GM18867 (cell line): ENCODE data around the gene PPIH.
"Not testable (repeated sequence)": the region's sequence is repeated elsewhere in the genome, so short reads cannot be mapped to it uniquely, and the experiment has no call there.

ENCODE experiments used
- ATAC-seq: cut with Tn5 transposase; IDR thresholded peaks from one replicate; pipeline ENCODE4 v1.9.1; 2021; ENCODE audit warnings: mild to moderate bottlenecking, moderate library complexity; ENCODE audit not compliant: unreplicated experiment

PPIH gene

DNA sequence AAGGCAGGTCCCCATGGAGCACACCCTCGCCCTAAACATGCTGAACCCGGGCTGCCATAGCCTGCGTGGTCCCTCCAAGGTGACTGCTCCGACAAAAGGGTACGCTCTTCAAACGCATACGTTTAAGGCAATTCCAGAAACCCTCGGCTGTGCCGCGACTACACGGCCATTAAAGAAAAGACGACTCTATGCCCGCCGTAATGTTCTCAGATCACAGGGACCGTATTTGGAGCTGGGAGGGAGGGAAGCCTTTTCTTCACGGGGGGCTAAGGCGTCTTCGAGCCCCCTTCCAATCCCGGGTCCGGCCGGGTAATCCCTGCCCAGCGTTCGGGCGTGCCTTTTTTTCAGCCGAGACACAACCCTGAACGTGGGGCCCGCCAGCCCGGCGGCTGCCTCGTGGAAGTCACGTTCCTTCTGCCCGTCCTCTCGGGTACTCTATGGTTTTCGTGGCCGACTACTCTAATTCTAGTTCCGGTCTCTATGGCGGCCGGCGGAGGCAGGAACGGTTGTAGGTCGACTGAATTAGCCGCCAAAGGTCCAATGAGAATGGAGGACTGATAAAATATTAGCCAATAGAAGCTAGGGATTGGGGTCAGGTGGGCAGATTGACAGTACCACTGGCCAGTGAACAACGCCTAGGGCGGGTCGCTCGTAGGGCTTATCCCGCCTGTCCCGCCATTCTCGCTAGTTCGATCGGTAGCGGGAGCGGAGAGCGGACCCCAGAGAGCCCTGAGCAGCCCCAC, 23.7 kb downstream of the PPIH start, which contains the start of gene YBX1:
Gene YBX1, plus strand, starts transcription at position 678 of the 743 bp plus-strand sequence. CDS start 148 bp downstream, outside the sequence.
- peak; percentile 90 for ATAC-seq

DNA sequence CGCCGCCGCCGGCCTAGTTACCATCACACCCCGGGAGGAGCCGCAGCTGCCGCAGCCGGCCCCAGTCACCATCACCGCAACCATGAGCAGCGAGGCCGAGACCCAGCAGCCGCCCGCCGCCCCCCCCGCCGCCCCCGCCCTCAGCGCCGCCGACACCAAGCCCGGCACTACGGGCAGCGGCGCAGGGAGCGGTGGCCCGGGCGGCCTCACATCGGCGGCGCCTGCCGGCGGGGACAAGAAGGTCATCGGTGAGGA, 24.2 kb downstream of the PPIH start:
- peak; percentile 20 for ATAC-seq

DNA sequence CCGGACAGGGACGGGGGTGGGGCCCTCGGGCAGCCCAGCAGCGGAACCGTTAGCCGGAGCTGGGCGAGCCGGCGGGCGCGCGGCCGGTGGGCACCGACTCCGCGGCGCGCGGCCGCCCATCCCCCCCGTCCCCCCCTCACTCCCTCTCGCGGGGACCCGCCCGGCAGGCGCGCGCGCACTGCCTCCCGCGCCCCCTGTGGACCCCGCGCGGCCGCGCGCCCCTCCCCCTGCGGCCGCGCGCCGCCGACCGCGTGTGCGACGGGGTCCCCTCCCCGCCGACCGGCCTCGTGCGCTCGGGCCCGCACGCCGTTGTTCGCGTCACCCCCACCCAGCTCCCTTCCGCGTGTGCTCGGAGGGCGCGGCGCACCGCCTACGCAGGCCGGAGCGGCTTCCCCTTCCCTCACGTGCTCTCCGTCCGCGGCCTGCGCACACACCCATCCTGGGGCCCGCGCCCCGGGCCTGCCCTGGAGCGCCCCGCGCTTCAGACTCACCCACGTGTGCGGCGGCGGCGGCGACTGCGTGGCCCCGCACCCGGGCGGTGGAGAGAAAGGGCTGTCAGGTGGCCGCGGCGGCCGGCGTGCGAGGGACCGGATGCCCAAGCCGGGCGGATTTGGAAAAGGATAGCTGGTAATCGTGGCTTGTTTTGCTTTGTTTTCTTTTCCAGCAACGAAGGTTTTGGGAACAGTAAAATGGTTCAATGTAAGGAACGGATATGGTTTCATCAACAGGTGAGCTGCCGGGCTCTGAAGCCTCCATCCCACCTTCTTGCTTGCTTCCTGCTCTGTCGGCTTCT, 24.7 kb downstream of the PPIH start:
- ATAC-seq = peak; percentile 46

DNA sequence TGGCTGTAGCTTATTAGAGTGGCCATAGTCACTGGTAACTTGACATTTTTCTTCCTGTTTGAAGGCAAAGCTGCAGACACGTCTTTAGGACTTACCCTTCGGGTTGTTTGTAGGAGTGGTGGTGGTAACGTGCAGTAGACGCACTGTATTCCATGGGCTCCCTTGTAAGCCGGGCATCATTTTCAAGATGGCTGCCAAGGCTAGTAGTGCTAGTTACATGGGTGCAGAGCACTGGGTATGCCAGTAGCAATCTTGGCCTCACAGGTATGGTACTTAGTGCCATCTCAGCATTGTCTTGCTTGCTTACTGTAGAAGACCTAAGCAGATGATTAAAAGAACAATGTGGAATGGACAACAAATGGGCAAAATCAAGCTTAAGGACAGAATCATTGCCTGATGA, 25.9 kb downstream of the PPIH start:
- ATAC-seq = no peak

DNA sequence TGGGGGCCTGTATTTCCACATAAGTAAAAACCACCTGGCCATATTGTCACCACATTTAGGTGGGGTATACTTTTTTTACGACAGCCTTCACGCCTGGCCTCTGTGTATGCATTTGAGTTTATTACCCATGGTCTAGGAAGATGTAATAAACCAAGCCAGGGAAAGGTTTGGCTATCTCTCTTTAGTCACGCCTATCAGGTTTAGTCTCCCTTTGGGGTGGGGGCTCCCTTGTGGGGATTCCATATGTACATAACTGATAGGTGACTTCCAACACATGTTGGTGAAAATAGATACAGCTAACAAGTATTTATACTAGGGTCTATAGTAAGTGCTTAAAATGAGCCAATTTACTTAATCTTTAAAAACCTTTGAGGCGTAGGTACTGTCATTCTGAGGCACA, 28.2 kb downstream of the PPIH start:
- ATAC-seq = no peak

DNA sequence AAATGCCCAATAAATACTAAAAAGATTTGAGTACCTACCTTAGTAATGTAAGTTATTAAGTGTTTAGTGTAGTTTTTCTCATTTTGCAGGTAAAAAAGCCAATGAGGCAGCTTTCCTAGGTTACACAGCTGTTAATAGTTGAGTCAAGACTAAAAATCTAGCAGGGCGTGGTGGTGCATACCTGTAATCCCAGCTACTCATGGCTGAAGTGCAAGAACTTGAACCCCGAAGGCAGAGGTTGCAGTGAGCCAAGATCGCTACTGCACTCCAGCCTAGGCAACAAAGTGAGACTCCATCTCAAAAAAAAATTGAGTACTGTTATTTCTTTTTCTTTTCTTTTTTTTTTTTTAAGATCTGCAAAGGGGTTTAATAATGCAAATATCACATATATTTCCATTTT, 31.7 kb downstream of the PPIH start:
- no peak for ATAC-seq

DNA sequence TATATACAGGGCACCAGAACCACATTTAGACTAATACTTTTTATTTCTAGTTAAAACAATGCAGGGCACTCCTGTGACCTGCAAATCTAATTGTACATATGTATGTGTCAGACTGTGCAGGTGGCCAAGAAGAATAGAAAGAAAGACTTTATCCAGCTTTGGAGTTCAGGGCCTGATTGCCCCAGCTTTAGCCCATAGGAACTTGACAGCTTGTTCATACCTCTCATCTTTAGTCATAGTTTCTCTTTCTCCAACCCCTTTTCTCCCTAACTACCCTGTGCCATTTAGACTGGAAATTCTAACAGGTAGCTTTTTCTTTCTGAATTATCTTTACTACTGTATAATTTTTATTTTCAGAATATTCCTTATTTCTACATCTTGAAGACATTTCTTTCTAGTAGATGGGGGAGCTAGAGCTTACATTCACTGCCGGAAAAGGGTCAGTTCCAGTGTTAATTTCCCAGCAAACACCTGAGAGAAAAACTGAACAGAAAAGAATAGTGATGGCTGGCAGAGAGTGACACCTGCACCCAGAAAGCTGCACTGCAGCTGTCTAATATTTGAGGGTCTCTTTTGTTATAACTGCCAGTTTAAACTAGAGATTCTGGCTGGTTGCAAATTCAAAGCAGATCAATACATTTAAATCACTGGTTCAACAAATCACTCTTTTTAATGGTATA, 32.4 kb downstream of the PPIH start:
- no peak for ATAC-seq

DNA sequence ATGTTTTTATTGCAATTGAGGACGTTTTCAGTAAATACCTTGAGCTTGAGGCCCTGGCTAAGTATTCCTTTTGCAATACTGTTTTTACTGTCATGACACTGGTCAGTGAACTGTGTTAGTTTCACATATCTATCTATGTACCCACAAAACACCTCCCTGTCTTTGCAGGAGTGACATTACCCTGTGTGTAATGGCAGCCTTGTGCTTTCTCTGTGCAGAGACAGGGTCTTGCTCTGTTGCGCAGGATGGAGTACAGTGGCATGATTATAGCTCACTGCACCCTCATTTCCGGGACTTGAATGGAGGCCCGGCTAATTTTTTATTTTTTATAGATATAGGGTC, 32.9 kb downstream of the PPIH start:
- ATAC-seq = no peak

DNA sequence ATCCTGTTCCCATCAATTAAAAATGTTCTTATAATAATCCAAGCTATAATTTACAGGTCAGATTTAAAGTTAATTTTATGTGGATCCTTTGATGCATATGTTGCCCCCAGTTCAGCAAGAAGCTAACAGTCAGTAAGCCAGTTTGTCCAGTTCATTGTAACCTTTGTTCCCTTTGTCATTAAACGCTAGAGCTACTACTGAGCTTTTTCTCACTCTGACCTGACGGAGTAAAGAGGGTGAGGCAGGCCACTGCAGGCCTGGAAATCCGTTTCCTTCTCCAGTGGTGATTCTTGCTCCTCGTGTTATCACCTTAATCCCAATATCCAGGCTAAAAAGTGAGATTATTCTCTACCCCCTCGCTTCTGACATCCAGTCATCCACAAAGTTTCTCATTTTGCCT, 34.2 kb downstream of the PPIH start:
- no peak for ATAC-seq

DNA sequence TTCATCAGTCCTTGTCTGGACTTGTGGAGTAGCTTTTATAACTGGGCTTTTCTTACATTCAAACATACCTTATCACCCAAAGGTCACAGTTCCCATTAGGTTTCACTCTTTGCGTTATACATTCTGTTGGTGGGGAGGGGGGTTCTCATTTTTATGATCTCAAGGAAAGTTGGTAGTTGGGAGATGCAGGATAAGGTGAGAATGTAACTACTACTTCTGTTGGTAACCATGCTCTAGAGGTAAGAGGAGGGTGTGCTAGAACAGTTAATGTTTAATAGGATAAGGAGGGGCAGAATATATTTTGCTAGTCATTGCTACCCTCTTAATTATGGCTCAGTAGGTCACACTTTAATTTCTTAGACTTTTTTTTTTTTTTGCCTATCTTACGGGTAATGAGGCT, 34.7 kb downstream of the PPIH start:
- no peak for ATAC-seq

DNA sequence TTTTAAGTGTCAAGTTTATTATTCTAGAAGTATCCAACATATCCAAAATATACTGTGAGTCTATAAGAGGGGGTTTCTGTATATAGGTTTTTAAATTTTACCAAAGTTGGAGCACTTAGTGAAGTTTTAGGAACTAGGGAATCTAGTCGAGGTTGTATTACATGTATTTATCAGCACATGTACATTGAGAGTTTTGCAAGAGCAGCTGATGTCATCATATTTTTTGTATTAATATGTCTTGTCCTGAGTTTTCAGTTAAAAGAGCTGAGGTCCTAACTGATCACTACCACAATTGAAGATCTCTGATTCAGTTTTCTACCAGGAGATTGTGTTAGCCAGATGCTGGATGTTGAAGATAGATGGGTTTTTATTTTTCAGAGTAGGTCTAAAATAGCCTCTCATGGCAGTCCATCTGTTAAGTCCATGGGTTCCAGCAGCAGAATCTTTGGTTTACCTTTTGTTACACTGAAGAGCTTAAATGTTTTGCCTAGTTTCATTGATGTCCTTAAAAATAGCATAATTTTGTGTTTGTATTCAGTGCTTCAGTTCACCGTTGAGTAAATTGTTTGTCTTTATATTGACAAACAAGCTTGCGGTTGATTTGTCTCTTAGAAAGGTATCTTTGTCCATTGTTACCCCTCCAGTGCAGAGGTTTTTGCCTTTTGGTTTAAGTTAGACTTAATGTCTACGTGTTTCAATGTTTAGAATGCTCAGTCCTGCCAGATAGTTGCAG, 40.0 kb downstream of the PPIH start:
- ATAC-seq = no peak

DNA sequence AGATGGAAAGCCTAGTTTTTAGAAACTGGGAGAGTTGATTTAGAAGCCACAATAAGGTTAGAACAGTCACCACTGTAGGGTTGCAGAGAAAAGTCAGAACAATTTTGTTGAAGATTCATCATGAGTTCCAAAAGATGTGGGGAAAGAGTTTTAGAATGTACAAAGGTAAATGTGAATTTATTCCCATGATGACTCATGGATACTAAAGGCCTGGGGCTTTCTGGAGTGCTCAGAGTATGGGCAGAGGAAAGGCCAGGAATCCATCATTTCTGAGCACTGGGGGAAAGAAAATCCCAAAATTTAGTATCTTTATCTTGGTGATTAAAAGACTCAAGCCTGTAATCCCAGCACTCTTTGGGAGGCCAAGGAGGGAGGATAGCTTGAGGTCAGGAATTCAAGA, 41.8 kb downstream of the PPIH start:
- no peak for ATAC-seq

DNA sequence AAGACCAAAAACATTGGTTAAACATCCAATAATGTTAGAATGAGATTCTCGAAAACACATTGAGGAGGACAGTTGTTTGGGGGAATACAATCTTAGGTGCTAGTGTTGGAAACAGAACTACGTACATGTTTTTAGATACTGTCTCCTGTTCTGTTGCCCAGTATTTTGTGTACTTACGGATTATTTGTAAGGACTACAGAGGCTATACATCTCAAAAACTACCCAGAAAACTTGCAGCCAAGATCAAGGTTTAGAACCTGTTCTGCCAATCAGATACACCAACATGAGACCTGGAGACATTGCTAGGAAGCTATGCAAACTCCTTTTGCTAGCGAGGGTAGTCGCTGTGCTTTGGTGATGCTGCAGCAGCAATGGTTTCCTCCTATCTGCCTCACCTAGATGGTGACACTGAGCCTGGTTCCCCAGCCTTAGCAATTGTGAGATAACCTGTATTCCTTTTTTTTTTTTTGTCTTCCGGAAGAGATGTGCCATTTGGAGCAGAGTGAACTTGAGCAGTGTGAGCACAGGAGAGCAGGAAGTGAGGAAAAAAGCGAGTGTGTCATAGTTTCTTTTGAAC, 45.8 kb downstream of the PPIH start:
- ATAC-seq = no peak

DNA sequence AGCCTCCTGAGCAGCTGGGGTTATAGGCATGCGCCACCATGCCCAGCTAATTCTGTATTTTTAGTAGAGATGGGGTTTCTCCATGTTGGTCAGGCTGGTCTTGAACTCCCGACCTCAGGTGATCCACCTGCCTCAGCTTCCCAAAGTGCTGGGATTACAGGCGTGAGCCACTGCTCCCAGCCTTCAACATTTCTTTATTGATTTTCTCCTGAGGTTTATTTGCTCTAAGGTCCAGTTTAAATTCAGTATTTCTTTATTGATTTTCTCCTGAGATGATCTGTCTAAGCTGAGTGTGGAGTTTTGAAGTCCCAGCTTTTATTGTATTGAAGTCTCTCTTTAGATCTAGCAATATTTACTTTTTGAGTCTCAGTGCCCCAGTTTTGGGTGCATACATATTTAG, 54.6 kb downstream of the PPIH start:
- ATAC-seq = not testable (repeated sequence)

DNA sequence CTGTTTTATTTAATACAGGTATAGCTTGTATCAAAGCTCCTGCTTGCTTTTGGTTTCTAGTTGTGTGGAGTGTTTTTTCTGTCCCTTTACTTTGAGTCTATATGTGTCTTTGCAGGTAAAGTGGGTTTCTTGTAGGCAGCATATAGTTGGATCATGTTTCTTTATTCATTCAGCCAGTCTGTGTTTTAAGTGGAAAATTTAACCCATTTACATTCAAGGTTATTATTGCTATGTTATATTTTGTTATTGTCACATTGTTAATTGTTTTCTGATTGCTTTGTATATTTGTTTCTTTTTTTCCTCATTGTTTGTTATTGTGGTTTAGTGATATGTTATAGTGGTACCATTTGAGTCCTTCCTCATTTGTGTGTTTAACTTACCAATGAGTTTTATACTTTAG, 55.1 kb downstream of the PPIH start:
- ATAC-seq = no peak

DNA sequence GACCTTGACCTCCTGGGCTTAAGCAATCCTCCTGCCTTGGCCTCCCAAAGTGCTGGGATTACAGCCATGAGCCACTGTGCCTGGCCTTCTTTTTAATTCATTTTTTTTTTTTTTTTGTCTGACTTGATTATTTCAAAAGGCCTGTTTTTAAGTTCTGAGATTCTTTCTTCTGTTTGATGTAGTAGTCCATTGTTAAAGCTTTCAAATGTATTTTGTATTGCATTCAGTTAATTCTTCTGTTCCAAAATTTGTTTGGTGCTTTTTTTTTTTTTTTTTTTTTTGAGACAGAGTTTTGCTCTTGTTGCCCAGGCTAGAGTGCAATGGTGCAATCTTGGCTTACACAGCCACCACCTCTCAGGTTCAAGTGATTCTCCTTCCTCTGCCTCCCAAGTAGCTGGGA, 56.2 kb downstream of the PPIH start:
- ATAC-seq = not testable (repeated sequence)

DNA sequence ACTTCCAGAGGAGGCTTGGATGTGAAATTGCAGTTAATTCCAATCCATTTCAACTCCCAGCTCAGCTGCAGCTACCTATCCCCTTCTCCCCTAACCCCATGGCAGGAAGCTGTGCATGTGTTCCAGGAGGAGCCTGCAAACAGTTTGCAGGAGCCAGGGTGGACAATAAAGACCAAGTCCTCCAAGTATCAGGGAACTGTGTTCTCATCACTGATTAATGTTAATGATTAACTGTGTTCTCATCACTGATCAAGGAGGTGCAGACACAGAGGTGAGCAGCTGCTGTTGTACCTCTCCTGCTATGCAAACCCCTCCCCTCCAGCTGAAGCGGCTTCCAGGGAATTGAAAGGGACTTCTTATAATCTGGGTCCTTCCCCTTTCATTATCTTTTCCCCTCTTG, 62.6 kb downstream of the PPIH start:
- no peak for ATAC-seq

DNA sequence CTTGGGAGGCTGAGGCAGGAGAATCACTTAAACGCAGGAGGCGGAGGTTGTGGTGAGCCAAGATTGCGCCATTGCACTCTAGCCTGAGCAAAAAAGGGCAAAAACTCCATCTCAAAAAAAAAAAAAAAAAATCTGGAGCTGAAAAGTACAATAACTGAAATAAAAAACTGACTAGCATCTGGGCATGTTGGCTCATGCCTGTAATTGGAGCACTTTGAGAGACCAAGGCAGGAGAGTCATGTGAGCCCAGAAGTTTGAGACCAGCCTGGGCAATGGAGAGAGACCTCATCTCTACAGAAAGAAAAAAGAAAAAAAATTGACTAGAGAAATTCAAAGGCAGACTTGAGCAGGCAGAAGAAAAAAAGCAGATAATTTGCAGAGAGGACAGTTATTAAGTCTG, 63.7 kb downstream of the PPIH start:
- ATAC-seq = no peak

DNA sequence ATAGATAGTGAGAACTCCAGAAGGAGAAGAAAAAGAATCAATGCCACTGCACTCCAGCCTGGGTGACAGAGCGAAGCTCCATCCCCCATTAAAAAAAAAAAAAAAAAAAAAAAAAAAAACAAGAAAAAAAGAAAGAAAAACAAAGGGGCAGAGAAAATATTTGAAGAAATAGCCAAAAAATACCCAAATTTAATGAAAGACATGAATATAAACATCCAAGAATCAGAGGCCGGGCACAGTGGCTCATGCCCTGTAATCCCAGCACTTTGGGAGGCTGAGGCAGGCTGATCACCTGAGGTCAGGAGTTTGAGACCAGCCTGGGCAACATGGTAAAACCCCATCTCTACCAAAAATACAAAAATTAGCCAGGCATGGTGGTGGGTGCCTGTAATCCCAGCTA, 64.2 kb downstream of the PPIH start:
- ATAC-seq = not testable (repeated sequence)

DNA sequence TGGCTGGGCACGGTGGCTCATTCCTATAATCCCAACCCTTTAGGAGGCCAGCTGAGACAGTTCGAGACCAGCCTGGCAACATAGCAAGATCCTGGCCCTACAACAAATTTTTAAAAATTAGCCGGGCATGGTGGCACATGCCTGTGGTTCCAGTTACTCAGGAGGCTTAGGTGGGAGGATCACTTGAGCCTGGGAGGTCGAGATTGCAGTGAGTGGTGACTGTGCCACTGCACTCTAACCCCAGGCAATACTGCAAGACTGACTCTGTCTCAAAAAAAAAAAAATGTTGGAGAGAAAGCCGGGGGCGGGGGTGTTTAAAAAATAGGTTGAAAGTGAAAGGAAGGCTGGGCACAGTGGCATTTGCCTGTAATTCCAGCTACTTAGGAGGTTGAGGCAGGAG, 65.3 kb downstream of the PPIH start:
- no peak for ATAC-seq

DNA sequence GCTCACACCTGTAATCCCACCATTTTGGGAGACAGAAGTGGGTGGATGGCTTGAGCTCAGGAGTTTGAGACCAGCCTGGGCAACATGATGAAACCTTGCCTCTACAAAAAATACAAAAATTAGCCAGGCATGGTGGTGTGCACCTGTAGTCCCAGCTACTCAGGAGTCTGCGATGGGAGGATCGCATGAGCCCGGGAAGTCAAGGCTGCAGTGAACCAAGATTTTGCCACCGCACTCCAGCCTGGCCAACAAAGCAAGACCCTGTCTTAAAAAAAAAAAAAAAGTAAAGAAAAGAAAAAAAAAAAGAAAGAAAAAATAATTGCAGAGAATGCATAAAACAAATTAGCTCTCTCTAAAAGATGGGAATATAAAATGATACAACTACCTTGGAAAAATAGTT, 67.6 kb downstream of the PPIH start:
- ATAC-seq = not testable (repeated sequence)
